ENCODE data around the gene GID4. TPM values are rescaled to one million over a fixed set of nuclear protein-coding genes. Genes with fewer than 3 reads are reported as not detected.

GID4 gene
- total RNA-seq, 1 experiment from 2014 or later: 11.4 TPM

GRCh38 chr17:18076936-18077335, 37.7 kb downstream of the GID4 start:
- H3K4me1 Mint-ChIP-seq: no peaks in the 10 kb centered on the region
- no peaks in the 10 kb centered on the region for H3K27me3 ChIP-seq (ENCODE audit: insufficient read depth, low read length)
- no peak overlapping the region for H2AFZ ChIP-seq (ENCODE audit: low read length)
- H3K27ac Mint-ChIP-seq: no peak overlapping the region
- no peak overlapping the region for H2BK12ac ChIP-seq (ENCODE audit: insufficient read length, low read depth, low read length)
- no peak for DNase-seq
- H3K4ac ChIP-seq (ENCODE audit: low read depth, low read length): no peak overlapping the region
- H3K56ac ChIP-seq (ENCODE audit: insufficient read length, low read depth, low read length): no peak overlapping the region
- no peaks in the 10 kb centered on the region for H3K9me3 ChIP-seq (ENCODE audit: control insufficient read depth, low read depth, low read length)
- WGBS (ENCODE audit: extremely low coverage, insufficient read length, low lambda C conversion rate): no CpG with 5 or more reads among the region's 7 CpGs
- H3K36me3 Mint-ChIP-seq (ENCODE audit: insufficient read depth in 1 of 3, low read depth in 3 of 3): no peaks in the 10 kb centered on the region
- no peak overlapping the region for H4K8ac ChIP-seq (replicated peaks; ENCODE audit: insufficient read length, low read depth, low read length)
- H2AK5ac ChIP-seq (ENCODE audit: insufficient read length, low read length): no peak overlapping the region
- TF ChIP-seq, protein P1, sequence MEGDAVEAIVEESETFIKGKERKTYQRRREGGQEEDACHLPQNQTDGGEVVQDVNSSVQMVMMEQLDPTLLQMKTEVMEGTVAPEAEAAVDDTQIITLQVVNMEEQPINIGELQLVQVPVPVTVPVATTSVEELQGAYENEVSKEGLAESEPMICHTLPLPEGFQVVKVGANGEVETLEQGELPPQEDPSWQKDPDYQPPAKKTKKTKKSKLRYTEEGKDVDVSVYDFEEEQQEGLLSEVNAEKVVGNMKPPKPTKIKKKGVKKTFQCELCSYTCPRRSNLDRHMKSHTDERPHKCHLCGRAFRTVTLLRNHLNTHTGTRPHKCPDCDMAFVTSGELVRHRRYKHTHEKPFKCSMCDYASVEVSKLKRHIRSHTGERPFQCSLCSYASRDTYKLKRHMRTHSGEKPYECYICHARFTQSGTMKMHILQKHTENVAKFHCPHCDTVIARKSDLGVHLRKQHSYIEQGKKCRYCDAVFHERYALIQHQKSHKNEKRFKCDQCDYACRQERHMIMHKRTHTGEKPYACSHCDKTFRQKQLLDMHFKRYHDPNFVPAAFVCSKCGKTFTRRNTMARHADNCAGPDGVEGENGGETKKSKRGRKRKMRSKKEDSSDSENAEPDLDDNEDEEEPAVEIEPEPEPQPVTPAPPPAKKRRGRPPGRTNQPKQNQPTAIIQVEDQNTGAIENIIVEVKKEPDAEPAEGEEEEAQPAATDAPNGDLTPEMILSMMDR (conservative IDR thresholded peaks at IDR 0.05): no peak
- no peak overlapping the region for H3K27ac ChIP-seq (ENCODE audit: insufficient read length, low read depth, low read length)
- H3K4me2 ChIP-seq (ENCODE audit: insufficient read depth, insufficient read length, low read length): no peak overlapping the region
- no peak overlapping the region for H4K5ac ChIP-seq (ENCODE audit: insufficient read length, low read depth, low read length)
- H3K4me3 Mint-ChIP-seq: no peak overlapping the region
- H3K27me3 Mint-ChIP-seq (ENCODE audit: low read depth): peaks cover 9% of the 10 kb centered on the region
- no peak overlapping the region for H2BK15ac ChIP-seq (ENCODE audit: low read depth, low read length)
- H3K14ac ChIP-seq (ENCODE audit: insufficient read depth, low read length): no peak overlapping the region
- H4K20me1 ChIP-seq (ENCODE audit: control insufficient read depth, insufficient read depth, insufficient read length): no peaks in the 10 kb centered on the region
- no peaks in the 10 kb centered on the region for H3K79me1 ChIP-seq (ENCODE audit: insufficient read depth, low read depth, low read length, poor library complexity, severe bottlenecking)
- no peak overlapping the region for H3K23ac ChIP-seq (ENCODE audit: insufficient read length, low read depth, low read length)
- H3K9ac ChIP-seq (ENCODE audit: extremely low read depth, insufficient read length, low read length): no peak overlapping the region
- no peak overlapping the region for H2BK20ac ChIP-seq (ENCODE audit: low read depth, low read length, poor library complexity, severe bottlenecking)
- no peaks in the 10 kb centered on the region for H3K79me2 ChIP-seq (ENCODE audit: insufficient read depth, low read length)
- H3K4me1 ChIP-seq (ENCODE audit: insufficient read depth, low read length): no peaks in the 10 kb centered on the region
- H3K18ac ChIP-seq (ENCODE audit: insufficient read length, low read depth, low read length): no peak overlapping the region
- no peak overlapping the region for H2BK5ac ChIP-seq (ENCODE audit: insufficient read length, low read length)
- no peaks in the 10 kb centered on the region for H3K23me2 ChIP-seq (ENCODE audit: insufficient read length, low read depth, low read length, poor library complexity, severe bottlenecking)
- H4K91ac ChIP-seq (ENCODE audit: insufficient read length, low read depth, low read length): no peak overlapping the region
- H3T11ph ChIP-seq (ENCODE audit: low read length): no peak overlapping the region
- H3K9me3 Mint-ChIP-seq: no peaks in the 10 kb centered on the region
- H2BK120ac ChIP-seq (ENCODE audit: low read depth, low read length, poor library complexity, severe bottlenecking): no peak overlapping the region
